ENCODE data around the gene ABHD10.

ABHD10 gene

DNA sequence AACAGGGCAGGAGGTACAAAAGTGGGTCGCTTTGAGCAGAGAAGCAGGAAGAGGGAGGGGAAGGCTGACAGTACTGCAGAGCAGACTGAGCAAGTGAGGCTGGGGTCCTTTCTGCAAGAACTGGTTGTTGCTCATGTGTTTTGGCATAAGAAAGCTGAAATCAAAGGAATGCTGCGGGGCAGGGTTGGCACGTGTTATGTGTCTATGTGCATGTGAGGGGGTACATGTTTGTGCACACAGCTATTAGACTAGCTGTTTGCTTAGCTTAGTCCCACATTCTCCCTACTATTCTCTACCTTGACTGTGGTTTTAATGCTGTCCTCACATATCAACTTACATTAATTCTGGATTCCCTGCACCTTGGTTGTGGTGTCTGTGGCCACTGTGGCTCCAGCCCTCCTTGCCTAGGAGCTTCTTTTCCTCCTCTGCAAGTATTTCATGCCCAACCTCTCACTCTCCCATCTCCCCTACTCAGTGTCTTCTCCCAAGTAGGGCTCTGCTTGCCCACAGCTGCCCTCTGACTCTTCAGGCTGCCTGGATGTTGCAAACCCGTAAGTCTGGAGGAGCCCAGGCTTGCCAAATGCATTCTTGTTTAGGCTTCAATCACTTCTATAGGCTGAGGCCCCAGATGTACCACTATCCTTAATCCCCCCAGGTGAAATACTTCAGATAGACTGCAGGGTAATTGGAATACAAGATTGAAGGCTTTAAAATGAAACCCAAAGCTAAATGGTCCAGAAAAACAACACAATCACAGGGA is 24.7 kb downstream of the ABHD10 start:
- TF ChIP-seq TEAD4 (IDR thresholded peaks at IDR 0.05) (no peak), ZBTB7A (IDR thresholded peaks at IDR 0.05; ENCODE audit: low read depth) (no peak), TCF12 (IDR thresholded peaks at IDR 0.05; ENCODE audit: low read depth) (no peak), CREB1 (IDR thresholded peaks at IDR 0.05; ENCODE audit: low read depth) (no peak), NFIC (IDR thresholded peaks at IDR 0.05) (no peak)
- TF ChIP-seq, protein P1, sequence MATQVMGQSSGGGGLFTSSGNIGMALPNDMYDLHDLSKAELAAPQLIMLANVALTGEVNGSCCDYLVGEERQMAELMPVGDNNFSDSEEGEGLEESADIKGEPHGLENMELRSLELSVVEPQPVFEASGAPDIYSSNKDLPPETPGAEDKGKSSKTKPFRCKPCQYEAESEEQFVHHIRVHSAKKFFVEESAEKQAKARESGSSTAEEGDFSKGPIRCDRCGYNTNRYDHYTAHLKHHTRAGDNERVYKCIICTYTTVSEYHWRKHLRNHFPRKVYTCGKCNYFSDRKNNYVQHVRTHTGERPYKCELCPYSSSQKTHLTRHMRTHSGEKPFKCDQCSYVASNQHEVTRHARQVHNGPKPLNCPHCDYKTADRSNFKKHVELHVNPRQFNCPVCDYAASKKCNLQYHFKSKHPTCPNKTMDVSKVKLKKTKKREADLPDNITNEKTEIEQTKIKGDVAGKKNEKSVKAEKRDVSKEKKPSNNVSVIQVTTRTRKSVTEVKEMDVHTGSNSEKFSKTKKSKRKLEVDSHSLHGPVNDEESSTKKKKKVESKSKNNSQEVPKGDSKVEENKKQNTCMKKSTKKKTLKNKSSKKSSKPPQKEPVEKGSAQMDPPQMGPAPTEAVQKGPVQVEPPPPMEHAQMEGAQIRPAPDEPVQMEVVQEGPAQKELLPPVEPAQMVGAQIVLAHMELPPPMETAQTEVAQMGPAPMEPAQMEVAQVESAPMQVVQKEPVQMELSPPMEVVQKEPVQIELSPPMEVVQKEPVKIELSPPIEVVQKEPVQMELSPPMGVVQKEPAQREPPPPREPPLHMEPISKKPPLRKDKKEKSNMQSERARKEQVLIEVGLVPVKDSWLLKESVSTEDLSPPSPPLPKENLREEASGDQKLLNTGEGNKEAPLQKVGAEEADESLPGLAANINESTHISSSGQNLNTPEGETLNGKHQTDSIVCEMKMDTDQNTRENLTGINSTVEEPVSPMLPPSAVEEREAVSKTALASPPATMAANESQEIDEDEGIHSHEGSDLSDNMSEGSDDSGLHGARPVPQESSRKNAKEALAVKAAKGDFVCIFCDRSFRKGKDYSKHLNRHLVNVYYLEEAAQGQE (IDR thresholded peaks at IDR 0.05; ENCODE audit: low read depth): no peak
- TF ChIP-seq, protein P2, sequence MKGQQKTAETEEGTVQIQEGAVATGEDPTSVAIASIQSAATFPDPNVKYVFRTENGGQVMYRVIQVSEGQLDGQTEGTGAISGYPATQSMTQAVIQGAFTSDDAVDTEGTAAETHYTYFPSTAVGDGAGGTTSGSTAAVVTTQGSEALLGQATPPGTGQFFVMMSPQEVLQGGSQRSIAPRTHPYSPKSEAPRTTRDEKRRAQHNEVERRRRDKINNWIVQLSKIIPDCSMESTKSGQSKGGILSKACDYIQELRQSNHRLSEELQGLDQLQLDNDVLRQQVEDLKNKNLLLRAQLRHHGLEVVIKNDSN (IDR thresholded peaks at IDR 0.05): no peak

DNA sequence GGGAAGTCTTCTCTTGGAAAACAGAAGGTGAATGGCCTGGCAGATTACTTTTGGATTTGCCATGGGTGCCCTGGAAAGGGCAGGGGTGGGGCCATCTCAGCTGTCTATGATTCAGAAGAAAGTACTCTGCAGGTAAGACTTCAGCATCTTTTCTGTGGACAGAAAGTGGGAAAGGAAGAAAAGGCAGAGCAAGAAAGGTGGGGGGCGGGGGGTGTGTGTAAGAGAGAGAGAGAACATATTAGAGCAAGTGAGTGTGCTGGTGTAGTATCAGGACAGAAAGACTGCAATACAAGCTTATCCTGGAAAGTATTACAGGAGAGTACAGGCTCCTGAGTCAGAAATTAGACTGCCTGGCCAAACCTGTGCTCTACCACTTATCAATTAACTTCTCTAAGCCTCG is 25.4 kb downstream of the ABHD10 start:
- no peak for TF ChIP-seq FOXM1 (IDR thresholded peaks at IDR 0.05; ENCODE audit: borderline replicate concordance, low read depth)
- TF ChIP-seq, protein P2 (IDR thresholded peaks at IDR 0.05): no peak
- no peak for TF ChIP-seq TCF12 (IDR thresholded peaks at IDR 0.05; ENCODE audit: low read depth)
- no peak for TF ChIP-seq TEAD4 (IDR thresholded peaks at IDR 0.05)
- TF ChIP-seq ZBTB7A (IDR thresholded peaks at IDR 0.05; ENCODE audit: low read depth): no peak
- no peak for TF ChIP-seq TAF1 (IDR thresholded peaks at IDR 0.05; ENCODE audit: low read depth)
- no peak for TF ChIP-seq CEBPB (IDR thresholded peaks at IDR 0.05)
- TF ChIP-seq NFIC (IDR thresholded peaks at IDR 0.05): no peak
- TF ChIP-seq CREB1 (IDR thresholded peaks at IDR 0.05; ENCODE audit: low read depth): no peak
- no peak for TF ChIP-seq EP300 (IDR thresholded peaks at IDR 0.05; ENCODE audit: borderline replicate concordance)
- TF ChIP-seq, protein P1 (IDR thresholded peaks at IDR 0.05; ENCODE audit: low read depth): no peak
- TF ChIP-seq, protein P3, sequence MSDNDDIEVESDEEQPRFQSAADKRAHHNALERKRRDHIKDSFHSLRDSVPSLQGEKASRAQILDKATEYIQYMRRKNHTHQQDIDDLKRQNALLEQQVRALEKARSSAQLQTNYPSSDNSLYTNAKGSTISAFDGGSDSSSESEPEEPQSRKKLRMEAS (IDR thresholded peaks at IDR 0.05): no peak
- no peak for TF ChIP-seq EGR1 (IDR thresholded peaks at IDR 0.05)
- TF ChIP-seq YY1 (IDR thresholded peaks at IDR 0.05; ENCODE audit: low read depth): no peak
- no peak for TF ChIP-seq RAD21 (IDR thresholded peaks at IDR 0.05; ENCODE audit: low read depth)

- TF ChIP-seq TEAD4 (IDR thresholded peaks at IDR 0.05): no peak
- TF ChIP-seq TCF12 (IDR thresholded peaks at IDR 0.05; ENCODE audit: low read depth): no peak
- TF ChIP-seq ZBTB7A (IDR thresholded peaks at IDR 0.05; ENCODE audit: low read depth): no peak
- TF ChIP-seq EGR1 (IDR thresholded peaks at IDR 0.05): no peak
- no peak for TF ChIP-seq NFIC (IDR thresholded peaks at IDR 0.05)
- no peak for TF ChIP-seq TAF1 (IDR thresholded peaks at IDR 0.05; ENCODE audit: low read depth)
- no peak for TF ChIP-seq RAD21 (IDR thresholded peaks at IDR 0.05; ENCODE audit: low read depth)
- TF ChIP-seq, protein P1 (IDR thresholded peaks at IDR 0.05; ENCODE audit: low read depth): no peak
- TF ChIP-seq, protein P2 (IDR thresholded peaks at IDR 0.05): no peak
- TF ChIP-seq EP300 (IDR thresholded peaks at IDR 0.05; ENCODE audit: borderline replicate concordance): no peak
- TF ChIP-seq, protein P3 (IDR thresholded peaks at IDR 0.05): no peak
- no peak for TF ChIP-seq YY1 (IDR thresholded peaks at IDR 0.05; ENCODE audit: low read depth)
- TF ChIP-seq FOXM1 (IDR thresholded peaks at IDR 0.05; ENCODE audit: borderline replicate concordance, low read depth): no peak
- TF ChIP-seq CEBPB (IDR thresholded peaks at IDR 0.05): no peak
- TF ChIP-seq CREB1 (IDR thresholded peaks at IDR 0.05; ENCODE audit: low read depth): no peak
Observed at GRCh38 chr3:112004669-112005068, 25.8 kb downstream of the ABHD10 start.
